WTC11 (cell line): Measurements from ENCODE around the gene TOR4A. TPM values are rescaled to one million over a fixed set of nuclear protein-coding genes. Genes with fewer than 3 reads are reported as not detected.

Experiments
- ATAC-seq: fragments of 200-7000 bp; cut with Tn5 transposase; 2 replicates; pipeline ENCODE4 v1.10.0; 2021; ENCODE audit warnings: mild to moderate bottlenecking, moderate library complexity
- CTCF ChIA-PET: fragments of 300-600 bp; sonication (Branson Sonifier 250); formaldehyde crosslinking; loops from one replicate; lab custom pipeline; 2021; ENCODE audit warnings: antibody characterized with exemption; lab: Charles Lee
- POLR2A ChIA-PET: fragments of 350-600 bp; sonication (Branson Sonifier 250); formaldehyde crosslinking; loops from one replicate; lab custom pipeline; 2021; ENCODE audit warnings: antibody characterized with exemption; lab: Charles Lee
- DNase-seq: peaks from one replicate; pipeline ENCODE4 v3.0.0; 2021; ENCODE audit warnings: low spot score
- H3K27ac Mint-ChIP-seq: 2 replicates; pipeline ENCODE4 v1.8.0; 2021; ENCODE audit warnings: mixed read lengths
- H3K27me3 Mint-ChIP-seq: 2 replicates; pipeline ENCODE4 v1.8.0; 2021; ENCODE audit warnings: low read depth, mild to moderate bottlenecking, moderate library complexity, mixed read lengths
- H3K36me3 Mint-ChIP-seq: 2 replicates; pipeline ENCODE4 v1.8.0; 2021; ENCODE audit warnings: mixed read lengths
- H3K4me1 Mint-ChIP-seq: 2 replicates; pipeline ENCODE4 v1.8.0; 2022; ENCODE audit warnings: mixed read lengths
- H3K4me3 Mint-ChIP-seq: 2 replicates; pipeline ENCODE4 v1.8.0; 2021; ENCODE audit warnings: mild to moderate bottlenecking, moderate library complexity, mixed read lengths
- H3K9me3 Mint-ChIP-seq: 2 replicates; pipeline ENCODE4 v1.8.0; 2021; ENCODE audit warnings: mixed read lengths
- ATF1 ChIP-seq: sonication (generic); formaldehyde crosslinking; IDR thresholded peaks from 2 replicates; pipeline ENCODE4 v1.8.1; 2023; ENCODE audit warnings: mild to moderate bottlenecking, moderate library complexity, missing genetic modification reagents
- CREM ChIP-seq: sonication (generic); formaldehyde crosslinking; IDR thresholded peaks from 2 replicates; pipeline ENCODE4 v1.8.1; 2022; ENCODE audit warnings: mild to moderate bottlenecking, missing genetic modification reagents, moderate library complexity
- FOXK1 ChIP-seq: sonication (generic); formaldehyde crosslinking; IDR thresholded peaks from 2 replicates; pipeline ENCODE4 v1.8.0; 2022; ENCODE audit warnings: mild to moderate bottlenecking, moderate library complexity, missing genetic modification reagents
- GRHL2 ChIP-seq: fragments of 250-450 bp; sonication (Bioruptor Pico); IDR thresholded peaks from 2 replicates; pipeline ENCODE4 v1.8.0; 2022; ENCODE audit warnings: mild to moderate bottlenecking, moderate library complexity; ENCODE audit not compliant: insufficient replicate concordance, severe bottlenecking
- MXD4 ChIP-seq: fragments of 250-450 bp; sonication (Bioruptor Pico); IDR thresholded peaks from 2 replicates; pipeline ENCODE4 v1.8.0; 2021; ENCODE audit warnings: mild to moderate bottlenecking, moderate library complexity, borderline replicate concordance
- MYBL2 ChIP-seq: sonication (generic); formaldehyde crosslinking; IDR thresholded peaks from 2 replicates; pipeline ENCODE4 v1.8.1; 2023; ENCODE audit warnings: mild to moderate bottlenecking, moderate library complexity, missing genetic modification reagents
- NR1H2 ChIP-seq: sonication (generic); formaldehyde crosslinking; IDR thresholded peaks from 2 replicates; pipeline ENCODE4 v1.9.0; 2021; ENCODE audit warnings: mild to moderate bottlenecking, moderate library complexity, missing genetic modification reagents
- NR3C1 ChIP-seq: sonication (generic); formaldehyde crosslinking; conservative IDR thresholded peaks from 2 replicates; pipeline ENCODE4 v1.8.1; 2023; ENCODE audit warnings: low read depth, mild to moderate bottlenecking, missing genetic modification reagents
- RELA ChIP-seq: sonication (generic); formaldehyde crosslinking; IDR thresholded peaks from 2 replicates; pipeline ENCODE4 v1.8.1; 2022; ENCODE audit warnings: missing genetic modification reagents, mild to moderate bottlenecking, borderline replicate concordance
- SP1 ChIP-seq: sonication (generic); formaldehyde crosslinking; conservative IDR thresholded peaks from 2 replicates; pipeline ENCODE4 v1.8.1; 2022; ENCODE audit warnings: missing genetic modification reagents
- TCF7 ChIP-seq: sonication (generic); formaldehyde crosslinking; IDR thresholded peaks from 2 replicates; pipeline ENCODE4 v1.8.0; 2022; ENCODE audit warnings: mild to moderate bottlenecking, low read depth, missing genetic modification reagents, moderate library complexity
- ZNF219 ChIP-seq: sonication (generic); formaldehyde crosslinking; IDR thresholded peaks from 2 replicates; pipeline ENCODE4 v1.8.0; 2023; ENCODE audit warnings: missing genetic modification reagents, mild to moderate bottlenecking, borderline replicate concordance
- ZNF671 ChIP-seq: fragments of 250-450 bp; sonication (Bioruptor Pico); IDR thresholded peaks from 2 replicates; pipeline ENCODE4 v1.8.0; 2021; ENCODE audit warnings: mild to moderate bottlenecking
- total RNA-seq: library from RNA; stranded (reverse); gene quantifications from 3 replicates; pipeline ENCODE4 v1.2.3, GENCODE V29; 2021
- TF ChIP-seq, protein P1 (sequence below): sonication (generic); formaldehyde crosslinking; IDR thresholded peaks from 2 replicates; pipeline ENCODE4 v1.8.0; 2022; ENCODE audit warnings: mild to moderate bottlenecking, missing genetic modification reagents
- TF ChIP-seq, protein P2 (sequence below): fragments of 250-450 bp; sonication (Bioruptor Pico); IDR thresholded peaks from 2 replicates; pipeline ENCODE4 v2.1.2; 2022; ENCODE audit warnings: mild to moderate bottlenecking, moderate library complexity
- TF ChIP-seq, protein P3 (sequence below): sonication (generic); formaldehyde crosslinking; IDR thresholded peaks from 2 replicates; pipeline ENCODE4 v1.8.1; 2022; ENCODE audit warnings: mild to moderate bottlenecking, missing genetic modification reagents, moderate library complexity, borderline replicate concordance
- TF ChIP-seq, protein P4 (sequence below): sonication (generic); formaldehyde crosslinking; IDR thresholded peaks from 2 replicates; pipeline ENCODE4 v1.8.1; 2023; ENCODE audit warnings: mild to moderate bottlenecking, missing genetic modification reagents, moderate library complexity
- TF ChIP-seq, protein P5 (sequence below): fragments of 200-600 bp; IDR thresholded peaks from 2 replicates; pipeline ENCODE4 v1.8.0; 2022; ENCODE audit warnings: antibody characterized with exemption
- TF ChIP-seq, protein P6 (sequence below): sonication (generic); formaldehyde crosslinking; IDR thresholded peaks from 2 replicates; pipeline ENCODE4 v1.8.1; 2022; ENCODE audit warnings: missing genetic modification reagents, borderline replicate concordance
- TF ChIP-seq, protein P7 (sequence below): sonication (generic); formaldehyde crosslinking; IDR thresholded peaks from 2 replicates; pipeline ENCODE4 v1.8.0; 2022; ENCODE audit warnings: mild to moderate bottlenecking, missing genetic modification reagents

The TOR4A gene
- total RNA-seq, 1 experiment from 2014 or later = 7.3 TPM

DNA sequence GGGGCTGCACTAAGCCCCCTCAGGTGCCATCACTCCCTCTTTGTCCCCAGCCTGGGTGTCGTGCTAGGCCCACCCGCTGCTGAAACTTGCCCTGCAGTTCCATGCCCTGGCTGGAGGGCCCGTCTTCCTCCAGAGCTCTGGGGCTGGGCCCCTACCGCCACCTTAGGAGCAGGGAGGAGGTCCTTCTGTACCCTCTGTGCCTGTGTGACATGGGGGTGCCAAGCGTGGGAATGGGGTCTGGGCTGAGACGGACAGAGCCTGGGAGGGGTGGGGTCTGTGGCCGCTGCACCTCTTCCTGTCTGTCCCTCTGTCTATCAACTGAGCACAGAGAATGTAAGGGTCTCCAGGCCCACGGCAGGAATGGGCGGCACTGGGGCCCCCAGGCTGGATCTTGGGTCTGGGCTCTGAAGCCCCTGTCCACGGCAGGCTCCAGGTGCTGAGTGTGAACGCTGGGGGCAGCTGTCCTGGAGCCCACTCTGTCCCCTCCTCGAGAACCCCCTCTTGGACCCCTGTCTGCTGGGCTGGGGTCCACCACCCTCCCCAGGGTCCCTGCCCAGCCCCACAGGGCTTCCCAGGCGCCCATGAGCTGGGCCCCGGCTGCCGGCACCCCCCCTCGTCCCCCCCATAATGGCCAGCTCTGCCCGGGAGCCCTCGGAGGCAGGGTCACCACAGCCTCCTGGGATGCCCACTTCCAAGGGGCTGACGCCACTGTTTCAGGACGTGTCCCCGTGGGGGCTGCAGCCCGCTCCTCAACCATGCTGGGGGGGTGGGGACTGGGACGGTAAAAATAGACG, 40.4 kb downstream of the TOR4A start:
- Mint-ChIP-seq H3K4me3 (no peak overlapping the region), H3K27ac (no peak overlapping the region), H3K36me3 (no peaks in the 10 kb centered on the region), H3K4me1 (peaks cover 7% of the 10 kb centered on the region; the same call in 1 of the 2 replicates), H3K27me3 (no peaks in the 10 kb centered on the region), H3K9me3 (no peaks in the 10 kb centered on the region)
- no peak for TF ChIP-seq ZNF671
- TF ChIP-seq RELA = no peak
- no peak for TF ChIP-seq SP1
- TF ChIP-seq, protein P1, sequence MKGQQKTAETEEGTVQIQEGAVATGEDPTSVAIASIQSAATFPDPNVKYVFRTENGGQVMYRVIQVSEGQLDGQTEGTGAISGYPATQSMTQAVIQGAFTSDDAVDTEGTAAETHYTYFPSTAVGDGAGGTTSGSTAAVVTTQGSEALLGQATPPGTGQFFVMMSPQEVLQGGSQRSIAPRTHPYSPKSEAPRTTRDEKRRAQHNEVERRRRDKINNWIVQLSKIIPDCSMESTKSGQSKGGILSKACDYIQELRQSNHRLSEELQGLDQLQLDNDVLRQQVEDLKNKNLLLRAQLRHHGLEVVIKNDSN = no peak
- TF ChIP-seq, protein P2, sequence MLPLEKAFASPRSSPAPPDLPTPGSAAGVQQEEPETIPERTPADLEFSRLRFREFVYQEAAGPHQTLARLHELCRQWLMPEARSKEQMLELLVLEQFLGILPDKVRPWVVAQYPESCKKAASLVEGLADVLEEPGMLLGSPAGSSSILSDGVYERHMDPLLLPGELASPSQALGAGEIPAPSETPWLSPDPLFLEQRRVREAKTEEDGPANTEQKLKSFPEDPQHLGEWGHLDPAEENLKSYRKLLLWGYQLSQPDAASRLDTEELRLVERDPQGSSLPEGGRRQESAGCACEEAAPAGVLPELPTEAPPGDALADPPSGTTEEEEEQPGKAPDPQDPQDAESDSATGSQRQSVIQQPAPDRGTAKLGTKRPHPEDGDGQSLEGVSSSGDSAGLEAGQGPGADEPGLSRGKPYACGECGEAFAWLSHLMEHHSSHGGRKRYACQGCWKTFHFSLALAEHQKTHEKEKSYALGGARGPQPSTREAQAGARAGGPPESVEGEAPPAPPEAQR (CRISPR knock-in tag) = no peak
- no peak for TF ChIP-seq MYBL2 (CRISPR knock-in tag)
- no peak for TF ChIP-seq NR3C1 (CRISPR knock-in tag)
- TF ChIP-seq, protein P3, sequence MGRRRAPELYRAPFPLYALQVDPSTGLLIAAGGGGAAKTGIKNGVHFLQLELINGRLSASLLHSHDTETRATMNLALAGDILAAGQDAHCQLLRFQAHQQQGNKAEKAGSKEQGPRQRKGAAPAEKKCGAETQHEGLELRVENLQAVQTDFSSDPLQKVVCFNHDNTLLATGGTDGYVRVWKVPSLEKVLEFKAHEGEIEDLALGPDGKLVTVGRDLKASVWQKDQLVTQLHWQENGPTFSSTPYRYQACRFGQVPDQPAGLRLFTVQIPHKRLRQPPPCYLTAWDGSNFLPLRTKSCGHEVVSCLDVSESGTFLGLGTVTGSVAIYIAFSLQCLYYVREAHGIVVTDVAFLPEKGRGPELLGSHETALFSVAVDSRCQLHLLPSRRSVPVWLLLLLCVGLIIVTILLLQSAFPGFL (CRISPR knock-in tag) = no peak
- TF ChIP-seq, protein P4, sequence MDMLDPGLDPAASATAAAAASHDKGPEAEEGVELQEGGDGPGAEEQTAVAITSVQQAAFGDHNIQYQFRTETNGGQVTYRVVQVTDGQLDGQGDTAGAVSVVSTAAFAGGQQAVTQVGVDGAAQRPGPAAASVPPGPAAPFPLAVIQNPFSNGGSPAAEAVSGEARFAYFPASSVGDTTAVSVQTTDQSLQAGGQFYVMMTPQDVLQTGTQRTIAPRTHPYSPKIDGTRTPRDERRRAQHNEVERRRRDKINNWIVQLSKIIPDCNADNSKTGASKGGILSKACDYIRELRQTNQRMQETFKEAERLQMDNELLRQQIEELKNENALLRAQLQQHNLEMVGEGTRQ = no peak
- TF ChIP-seq ZNF219 (CRISPR knock-in tag) = no peak
- no peak for TF ChIP-seq NR1H2 (CRISPR knock-in tag)
- TF ChIP-seq, protein P5, sequence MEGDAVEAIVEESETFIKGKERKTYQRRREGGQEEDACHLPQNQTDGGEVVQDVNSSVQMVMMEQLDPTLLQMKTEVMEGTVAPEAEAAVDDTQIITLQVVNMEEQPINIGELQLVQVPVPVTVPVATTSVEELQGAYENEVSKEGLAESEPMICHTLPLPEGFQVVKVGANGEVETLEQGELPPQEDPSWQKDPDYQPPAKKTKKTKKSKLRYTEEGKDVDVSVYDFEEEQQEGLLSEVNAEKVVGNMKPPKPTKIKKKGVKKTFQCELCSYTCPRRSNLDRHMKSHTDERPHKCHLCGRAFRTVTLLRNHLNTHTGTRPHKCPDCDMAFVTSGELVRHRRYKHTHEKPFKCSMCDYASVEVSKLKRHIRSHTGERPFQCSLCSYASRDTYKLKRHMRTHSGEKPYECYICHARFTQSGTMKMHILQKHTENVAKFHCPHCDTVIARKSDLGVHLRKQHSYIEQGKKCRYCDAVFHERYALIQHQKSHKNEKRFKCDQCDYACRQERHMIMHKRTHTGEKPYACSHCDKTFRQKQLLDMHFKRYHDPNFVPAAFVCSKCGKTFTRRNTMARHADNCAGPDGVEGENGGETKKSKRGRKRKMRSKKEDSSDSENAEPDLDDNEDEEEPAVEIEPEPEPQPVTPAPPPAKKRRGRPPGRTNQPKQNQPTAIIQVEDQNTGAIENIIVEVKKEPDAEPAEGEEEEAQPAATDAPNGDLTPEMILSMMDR = no peak
- no peak for TF ChIP-seq TCF7 (CRISPR knock-in tag)
- TF ChIP-seq CREM (CRISPR knock-in tag) = no peak
- no peak for TF ChIP-seq ATF1 (CRISPR knock-in tag)
- TF ChIP-seq, protein P6, sequence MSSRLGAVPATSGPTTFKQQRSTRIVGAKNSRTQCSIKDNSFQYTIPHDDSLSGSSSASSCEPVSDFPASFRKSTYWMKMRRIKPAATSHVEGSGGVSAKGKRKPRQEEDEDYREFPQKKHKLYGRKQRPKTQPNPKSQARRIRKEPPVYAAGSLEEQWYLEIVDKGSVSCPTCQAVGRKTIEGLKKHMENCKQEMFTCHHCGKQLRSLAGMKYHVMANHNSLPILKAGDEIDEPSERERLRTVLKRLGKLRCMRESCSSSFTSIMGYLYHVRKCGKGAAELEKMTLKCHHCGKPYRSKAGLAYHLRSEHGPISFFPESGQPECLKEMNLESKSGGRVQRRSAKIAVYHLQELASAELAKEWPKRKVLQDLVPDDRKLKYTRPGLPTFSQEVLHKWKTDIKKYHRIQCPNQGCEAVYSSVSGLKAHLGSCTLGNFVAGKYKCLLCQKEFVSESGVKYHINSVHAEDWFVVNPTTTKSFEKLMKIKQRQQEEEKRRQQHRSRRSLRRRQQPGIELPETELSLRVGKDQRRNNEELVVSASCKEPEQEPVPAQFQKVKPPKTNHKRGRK (CRISPR knock-in tag) = no peak
- CTCF ChIA-PET = interaction anchor here (0.6 to 6.6 kb wide), 6 partner anchors 14 to 556 kb away, joined by 3 to 172 read pairs (median 6); partner anchors contain the start of gene NRARP
- POLR2A ChIA-PET = interaction anchor here (0.6 to 1.6 kb wide), 2 partner anchors 16 to 120 kb away, joined by 4 to 10 read pairs; partner anchors contain the start of gene NRARP
- DNase-seq (no peak), ATAC-seq (no peak)

DNA sequence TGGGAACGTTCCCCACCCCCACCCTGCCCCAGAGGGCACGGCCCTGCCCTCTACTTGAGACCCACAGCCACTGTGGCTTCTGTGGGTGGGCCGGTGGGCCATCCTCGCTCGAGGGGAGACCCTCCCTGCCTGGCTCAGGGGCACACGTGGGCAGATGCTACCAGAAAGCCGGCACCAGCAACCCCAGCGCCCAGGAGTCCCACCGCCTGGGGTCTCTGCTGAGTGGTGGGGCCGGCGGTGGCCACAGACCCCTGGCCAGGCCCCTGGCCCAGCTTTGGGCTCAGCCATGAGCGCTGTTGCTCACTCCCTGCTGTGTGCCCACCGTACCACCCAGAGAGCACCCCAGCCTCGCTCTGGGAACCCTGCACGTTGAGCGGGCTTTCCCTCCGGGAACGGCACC, 41.1 kb downstream of the TOR4A start:
- no peak overlapping the region for H3K4me3 Mint-ChIP-seq
- ChIA-PET CTCF (interaction anchor here (0.6 to 6.6 kb wide), 11 partner anchors 15 to 477 kb away, joined by 3 to 172 read pairs (median 7); partner anchors contain the start of genes EXD3, NOXA1 and NRARP), POLR2A (interaction anchor here (0.6 to 1.6 kb wide), 2 partner anchors 16 to 121 kb away, joined by 4 to 10 read pairs; partner anchors contain the start of gene NRARP)
- TF ChIP-seq FOXK1 (CRISPR knock-in tag) (no peak), MXD4 (CRISPR knock-in tag) (no peak), GRHL2 (no peak)
- TF ChIP-seq, protein P7, sequence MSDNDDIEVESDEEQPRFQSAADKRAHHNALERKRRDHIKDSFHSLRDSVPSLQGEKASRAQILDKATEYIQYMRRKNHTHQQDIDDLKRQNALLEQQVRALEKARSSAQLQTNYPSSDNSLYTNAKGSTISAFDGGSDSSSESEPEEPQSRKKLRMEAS (CRISPR knock-in tag) = no peak
- 0 out of 2 replicates have a peak overlapping the region, but pooled peaks have one; percentile 57 for H3K27ac Mint-ChIP-seq
- H3K27me3 Mint-ChIP-seq = no peaks in the 10 kb centered on the region
- H3K4me1 Mint-ChIP-seq = peaks cover 7% of the 10 kb centered on the region; the same call in 1 of the 2 replicates
- no peaks in the 10 kb centered on the region for H3K36me3 Mint-ChIP-seq
- no peaks in the 10 kb centered on the region for H3K9me3 Mint-ChIP-seq
- ATAC-seq (no peak), DNase-seq (no peak)
